ENCODE data around the gene ABT1.
"Not testable (repeated sequence)": the region's sequence is repeated elsewhere in the genome, so short reads cannot be mapped to it uniquely, and the experiment has no call there.

The ABT1 gene

DNA sequence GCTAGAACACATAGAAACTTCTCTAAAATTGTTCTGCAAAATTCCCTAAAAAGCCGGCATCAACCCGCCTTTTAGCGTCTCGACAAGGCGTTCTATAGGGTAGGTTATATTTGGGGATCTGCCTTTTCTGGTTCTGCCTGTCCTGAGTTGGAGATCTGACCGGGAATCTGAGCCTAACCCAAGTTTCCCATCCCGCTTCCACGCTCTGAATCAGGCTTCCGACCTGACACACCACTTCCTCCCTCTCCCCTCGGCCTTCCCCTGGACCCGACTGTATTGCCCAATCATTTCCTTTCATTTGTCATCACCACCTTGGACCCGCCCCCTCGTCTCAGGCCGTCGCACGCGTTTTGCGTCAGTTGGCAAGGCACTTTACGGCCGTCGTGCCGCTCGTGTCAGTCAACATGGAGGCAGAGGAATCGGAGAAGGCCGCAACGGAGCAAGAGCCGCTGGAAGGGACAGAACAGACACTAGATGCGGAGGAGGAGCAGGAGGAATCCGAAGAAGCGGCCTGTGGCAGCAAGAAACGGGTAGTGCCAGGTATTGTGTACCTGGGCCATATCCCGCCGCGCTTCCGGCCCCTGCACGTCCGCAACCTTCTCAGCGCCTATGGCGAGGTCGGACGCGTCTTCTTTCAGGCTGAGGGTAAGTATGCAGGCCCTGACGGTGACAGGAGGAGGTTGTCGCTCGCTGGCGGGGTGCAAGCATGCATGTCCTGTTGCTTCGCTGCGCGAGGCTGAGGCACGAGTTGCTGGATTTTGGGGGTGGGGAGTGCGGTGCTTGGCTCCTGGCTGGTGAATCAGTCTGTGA is at the start of gene ABT1:
TSS of gene ABT1 (plus strand) at position 375 of the 810 bp plus-strand sequence. CDS start at position 405, 30 bp downstream.
- peak; percentile 97 for DNase-seq (ENCODE audit: low read depth)
- TF ChIP-seq, protein P1, sequence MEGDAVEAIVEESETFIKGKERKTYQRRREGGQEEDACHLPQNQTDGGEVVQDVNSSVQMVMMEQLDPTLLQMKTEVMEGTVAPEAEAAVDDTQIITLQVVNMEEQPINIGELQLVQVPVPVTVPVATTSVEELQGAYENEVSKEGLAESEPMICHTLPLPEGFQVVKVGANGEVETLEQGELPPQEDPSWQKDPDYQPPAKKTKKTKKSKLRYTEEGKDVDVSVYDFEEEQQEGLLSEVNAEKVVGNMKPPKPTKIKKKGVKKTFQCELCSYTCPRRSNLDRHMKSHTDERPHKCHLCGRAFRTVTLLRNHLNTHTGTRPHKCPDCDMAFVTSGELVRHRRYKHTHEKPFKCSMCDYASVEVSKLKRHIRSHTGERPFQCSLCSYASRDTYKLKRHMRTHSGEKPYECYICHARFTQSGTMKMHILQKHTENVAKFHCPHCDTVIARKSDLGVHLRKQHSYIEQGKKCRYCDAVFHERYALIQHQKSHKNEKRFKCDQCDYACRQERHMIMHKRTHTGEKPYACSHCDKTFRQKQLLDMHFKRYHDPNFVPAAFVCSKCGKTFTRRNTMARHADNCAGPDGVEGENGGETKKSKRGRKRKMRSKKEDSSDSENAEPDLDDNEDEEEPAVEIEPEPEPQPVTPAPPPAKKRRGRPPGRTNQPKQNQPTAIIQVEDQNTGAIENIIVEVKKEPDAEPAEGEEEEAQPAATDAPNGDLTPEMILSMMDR (IDR thresholded peaks at IDR 0.05; ENCODE audit: control insufficient read depth, extremely low read depth, insufficient read depth) = no peak
- H3K4me3 ChIP-seq (ENCODE audit: low read depth, low read length) = peak within 1 kb of the TSS; percentile 96

DNA sequence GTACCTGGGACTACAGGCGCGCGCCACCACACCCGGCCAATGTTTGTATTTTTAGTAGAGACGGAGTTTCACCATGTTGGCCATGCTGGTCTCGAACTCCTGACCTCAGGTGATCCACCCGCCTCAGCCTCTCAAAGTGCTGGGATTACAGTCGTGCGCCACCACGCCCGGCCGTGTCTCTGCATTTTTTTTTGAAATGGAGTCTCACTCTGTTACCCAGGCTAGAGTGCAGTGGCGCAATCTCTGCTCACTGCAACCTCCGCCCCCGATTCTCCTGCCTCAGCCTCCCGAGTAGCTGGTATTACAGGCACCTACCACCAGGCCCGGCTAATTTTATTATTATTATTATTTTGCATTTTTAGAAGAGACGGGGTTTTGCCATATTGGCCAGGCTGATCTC is 49.4 kb upstream of the ABT1 start:
- DNase-seq (ENCODE audit: low read depth) = not testable (repeated sequence)

DNA sequence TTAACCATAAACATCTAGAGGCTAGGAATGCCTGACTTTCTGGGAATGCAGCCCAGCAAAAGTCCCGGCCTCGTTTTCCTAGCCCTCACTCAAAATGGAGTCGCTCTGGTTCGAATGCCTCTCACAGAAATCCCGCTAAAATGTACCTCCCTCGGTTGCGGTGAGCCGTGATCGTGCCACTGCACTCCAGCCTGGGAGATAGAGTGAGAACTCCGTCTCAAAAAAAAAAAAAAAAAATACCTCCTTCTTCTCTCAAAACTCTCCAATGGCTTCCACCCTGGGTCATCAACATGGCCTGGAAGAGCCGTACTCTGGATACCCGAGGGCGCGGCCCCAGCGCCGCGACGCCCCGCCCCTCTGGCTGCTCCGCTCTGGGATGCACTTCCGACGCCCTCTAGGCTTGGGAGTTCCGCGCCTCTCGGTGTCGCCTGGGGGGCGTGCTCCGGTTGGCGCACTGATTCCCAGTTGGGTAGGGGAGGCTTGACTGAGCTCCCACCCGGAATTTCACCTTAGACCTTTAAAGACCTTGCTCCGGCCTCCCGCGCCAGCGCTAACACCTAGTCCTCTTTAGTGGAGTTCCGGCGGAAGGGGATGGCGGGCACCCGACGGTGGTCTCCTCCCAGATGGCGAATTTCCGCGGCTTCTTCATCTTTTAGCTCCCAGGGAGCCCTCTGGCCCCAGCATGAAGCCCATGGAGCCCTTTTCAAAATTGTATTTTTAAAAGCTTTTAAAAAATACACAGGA is 46.3 kb upstream of the ABT1 start:
- no peak overlapping the region for H3K4me3 ChIP-seq (ENCODE audit: low read depth, low read length)
- TF ChIP-seq, protein P1 (IDR thresholded peaks at IDR 0.05; ENCODE audit: control insufficient read depth, extremely low read depth, insufficient read depth) = no peak
- no peak for DNase-seq (ENCODE audit: low read depth)

More for the DNA sequence above, 49.4 kb upstream of the ABT1 start:
- H3K4me3 ChIP-seq (ENCODE audit: low read depth, low read length) = not testable (repeated sequence)

DNA sequence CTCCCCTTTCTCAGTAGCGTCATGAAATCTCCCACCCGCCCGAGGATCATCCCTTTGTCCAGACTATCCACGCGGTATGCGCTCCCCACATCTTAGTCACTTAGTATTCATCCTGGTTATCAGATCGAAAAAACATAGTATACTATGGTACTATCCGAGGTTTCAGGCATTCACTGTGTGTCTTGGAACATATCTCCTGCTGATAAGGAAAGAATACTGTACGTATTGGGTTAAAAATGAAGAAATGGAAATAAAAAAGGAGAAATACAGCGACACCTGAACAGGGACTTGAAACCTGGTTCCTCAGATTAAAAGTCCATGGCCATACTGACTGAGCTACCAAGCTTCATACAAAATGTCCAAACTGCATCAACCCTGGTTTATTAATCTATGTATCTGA is 44.5 kb upstream of the ABT1 start:
- TF ChIP-seq, protein P1 (IDR thresholded peaks at IDR 0.05; ENCODE audit: control insufficient read depth, extremely low read depth, insufficient read depth) = no peak
- DNase-seq (ENCODE audit: low read depth) = no peak
- no peak overlapping the region for H3K4me3 ChIP-seq (ENCODE audit: low read depth, low read length)

DNA sequence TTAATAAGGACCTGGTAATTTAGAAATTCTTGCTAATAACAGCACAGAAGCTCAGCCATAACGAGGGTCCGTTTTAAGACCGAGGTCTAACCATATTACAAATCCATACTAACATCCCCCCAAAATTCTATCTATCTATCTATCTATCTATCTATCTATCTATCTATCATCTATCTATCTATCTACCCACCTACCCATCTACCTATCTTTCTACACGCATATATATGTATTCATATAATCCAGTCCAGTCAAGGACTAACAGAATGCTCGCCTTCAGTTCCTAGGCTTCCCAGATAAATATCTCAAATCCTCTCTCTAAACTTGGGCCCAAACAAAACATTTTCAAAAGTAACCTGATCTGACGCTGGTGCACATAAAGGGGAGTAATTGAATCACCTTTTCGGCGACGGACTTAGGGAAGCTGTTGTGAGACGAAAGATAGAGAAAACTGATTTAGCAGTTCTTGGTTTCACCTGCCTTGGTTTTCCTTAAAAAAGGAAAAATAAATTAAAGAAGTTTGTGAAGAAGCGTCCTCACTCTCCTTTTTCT is 44.0 kb upstream of the ABT1 start:
- TF ChIP-seq, protein P1 (IDR thresholded peaks at IDR 0.05; ENCODE audit: control insufficient read depth, extremely low read depth, insufficient read depth) = no peak
- H3K4me3 ChIP-seq (ENCODE audit: low read depth, low read length) = peak overlapping the region; percentile 66
- DNase-seq (ENCODE audit: low read depth) = no peak

DNA sequence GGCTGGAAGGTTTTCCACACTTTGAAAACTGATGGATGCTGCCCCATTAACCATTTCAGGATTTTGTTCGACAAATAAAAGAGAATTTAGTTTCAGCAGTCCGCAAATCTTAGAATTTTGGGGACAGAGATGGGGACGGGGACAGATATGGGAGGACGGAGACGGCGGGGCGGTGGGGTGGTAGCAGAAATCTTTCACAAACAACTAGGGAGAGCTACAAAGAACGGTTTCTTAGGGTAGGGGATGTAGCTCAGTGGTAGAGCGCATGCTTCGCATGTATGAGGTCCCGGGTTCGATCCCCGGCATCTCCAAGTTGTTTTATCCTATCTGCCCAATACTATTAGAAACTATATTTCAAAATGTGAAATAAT is 43.5 kb upstream of the ABT1 start:
- H3K4me3 ChIP-seq (ENCODE audit: low read depth, low read length) = peak overlapping the region; percentile 66
- no peak for DNase-seq (ENCODE audit: low read depth)
- TF ChIP-seq, protein P1 (IDR thresholded peaks at IDR 0.05; ENCODE audit: control insufficient read depth, extremely low read depth, insufficient read depth) = no peak
